ENCODE results near the gene RSPRY1. TPM values are rescaled to one million over a fixed set of nuclear protein-coding genes. Genes with fewer than 3 reads are reported as not detected.
"Not testable (repeated sequence)": the region's sequence is repeated elsewhere in the genome, so short reads cannot be mapped to it uniquely, and the experiment has no call there.

RSPRY1 gene
- total RNA-seq, 2 donors from 2014 or later, result 36.4 to 43.6 TPM

- ATAC-seq (no peak), DNase-seq (ENCODE audit: low spot score) (no peak)
- no peaks in the 10 kb centered on the region for H3K9me3 Mint-ChIP-seq
- no peak overlapping the region for H3K27ac Mint-ChIP-seq
- peaks cover 0 to 2% of the 10 kb centered on the region in 2 donors for H3K4me1 Mint-ChIP-seq (ENCODE audit: low read depth in 2 of 2)
- no peaks in the 10 kb centered on the region for H3K36me3 Mint-ChIP-seq
- H3K4me3 Mint-ChIP-seq, result no peak overlapping the region
- H3K27me3 Mint-ChIP-seq, result no peaks in the 10 kb centered on the region
These were observed 79.9 kb downstream of the RSPRY1 start for GRCh38 chr16:57265850-57266530.

GRCh38 chr16:57266531-57267260, 80.6 kb downstream of the RSPRY1 start:
- peaks cover 0 to 2% of the 10 kb centered on the region in 2 donors for H3K4me1 Mint-ChIP-seq (ENCODE audit: low read depth in 2 of 2)
- H3K27me3 Mint-ChIP-seq, result no peaks in the 10 kb centered on the region
- no peak overlapping the region for H3K27ac Mint-ChIP-seq
- no peak for ATAC-seq
- no peak for DNase-seq (ENCODE audit: low spot score)
- no peaks in the 10 kb centered on the region for H3K9me3 Mint-ChIP-seq
- no peak overlapping the region for H3K4me3 Mint-ChIP-seq
- no peaks in the 10 kb centered on the region for H3K36me3 Mint-ChIP-seq

GRCh38 chr16:57267343-57267742, 81.2 kb downstream of the RSPRY1 start:
- not testable (repeated sequence) for H3K4me1 Mint-ChIP-seq (ENCODE audit: low read depth in 2 of 2); ATAC-seq; H3K4me3 Mint-ChIP-seq; H3K27me3 Mint-ChIP-seq; H3K9me3 Mint-ChIP-seq; H3K36me3 Mint-ChIP-seq; H3K27ac Mint-ChIP-seq
- peak; percentile 13 for DNase-seq (ENCODE audit: low spot score)

GRCh38 chr16:57268804-57269800, 83.0 kb downstream of the RSPRY1 start:
- Mint-ChIP-seq H3K27ac (no peak overlapping the region), H3K9me3 (no peaks in the 10 kb centered on the region)
- ATAC-seq, result peak in 1 of 2 donors; percentile 21

GRCh38 chr16:57270221-57271062, 84.3 kb downstream of the RSPRY1 start:
- Mint-ChIP-seq H3K4me3 (no peak overlapping the region), H3K36me3 (no peaks in the 10 kb centered on the region), H3K9me3 (no peaks in the 10 kb centered on the region), H3K4me1 (ENCODE audit: low read depth in 2 of 2) (no peaks in the 10 kb centered on the region), H3K27ac (no peak overlapping the region), H3K27me3 (no peaks in the 10 kb centered on the region)
- DNase-seq (ENCODE audit: low spot score), result no peak
- ATAC-seq, result no peak

More at GRCh38 chr16:57268804-57269800, 83.0 kb downstream of the RSPRY1 start:
- Mint-ChIP-seq H3K27me3 (no peaks in the 10 kb centered on the region), H3K4me3 (no peak overlapping the region), H3K36me3 (no peaks in the 10 kb centered on the region), H3K4me1 (ENCODE audit: low read depth in 2 of 2) (no peaks in the 10 kb centered on the region)
- DNase-seq (ENCODE audit: low spot score), result no peak

- no peaks in the 10 kb centered on the region for H3K36me3 Mint-ChIP-seq
- H3K4me1 Mint-ChIP-seq (ENCODE audit: low read depth in 2 of 2), result no peaks in the 10 kb centered on the region
- no peaks in the 10 kb centered on the region for H3K9me3 Mint-ChIP-seq
- ATAC-seq (no peak), DNase-seq (ENCODE audit: low spot score) (no peak)
- no peaks in the 10 kb centered on the region for H3K27me3 Mint-ChIP-seq
- H3K4me3 Mint-ChIP-seq, result no peak overlapping the region
- no peak overlapping the region for H3K27ac Mint-ChIP-seq
These were observed 84.9 kb downstream of the RSPRY1 start for GRCh38 chr16:57271063-57271345.

- H3K4me1 Mint-ChIP-seq (ENCODE audit: low read depth in 2 of 2), result peaks cover 6 to 7% of the 10 kb centered on the region in 2 donors
- DNase-seq (ENCODE audit: low spot score) (no peak), ATAC-seq (no peak)
- H3K9me3 Mint-ChIP-seq, result no peaks in the 10 kb centered on the region
- no peak overlapping the region for H3K4me3 Mint-ChIP-seq
- H3K27me3 Mint-ChIP-seq, result no peaks in the 10 kb centered on the region
- peak overlapping the region in 1 of 2 donors; percentile 54 for H3K27ac Mint-ChIP-seq
- no peaks in the 10 kb centered on the region for H3K36me3 Mint-ChIP-seq
These were observed 85.9 kb downstream of the RSPRY1 start for GRCh38 chr16:57271867-57272495.

- DNase-seq (ENCODE audit: low spot score) (no peak), ATAC-seq (no peak)
- H3K36me3 Mint-ChIP-seq, result no peaks in the 10 kb centered on the region
- no peaks in the 10 kb centered on the region for H3K9me3 Mint-ChIP-seq
- no peaks in the 10 kb centered on the region for H3K27me3 Mint-ChIP-seq
- H3K4me3 Mint-ChIP-seq, result no peak overlapping the region
- peaks cover 9 to 14% of the 10 kb centered on the region in 2 donors for H3K4me1 Mint-ChIP-seq (ENCODE audit: low read depth in 2 of 2)
- H3K27ac Mint-ChIP-seq, result no peak overlapping the region
These were observed 87.2 kb downstream of the RSPRY1 start for GRCh38 chr16:57273359-57273758.

- Mint-ChIP-seq H3K4me1 (ENCODE audit: low read depth in 2 of 2) (peaks cover 9 to 14% of the 10 kb centered on the region in 2 donors), H3K9me3 (no peaks in the 10 kb centered on the region), H3K36me3 (no peaks in the 10 kb centered on the region), H3K4me3 (no peak overlapping the region), H3K27me3 (no peaks in the 10 kb centered on the region), H3K27ac (no peak overlapping the region)
- ATAC-seq (no peak), DNase-seq (ENCODE audit: low spot score) (no peak)
These were observed 87.7 kb downstream of the RSPRY1 start for GRCh38 chr16:57273826-57274225.

GRCh38 chr16:57275946-57276345, 89.8 kb downstream of the RSPRY1 start:
- Mint-ChIP-seq H3K27me3 (peaks cover 5 to 10% of the 10 kb centered on the region in 2 donors), H3K4me1 (ENCODE audit: low read depth in 2 of 2) (peaks cover 9 to 14% of the 10 kb centered on the region in 2 donors)
- not testable (repeated sequence) for H3K4me3 Mint-ChIP-seq; ATAC-seq; DNase-seq (ENCODE audit: low spot score); H3K36me3 Mint-ChIP-seq; H3K9me3 Mint-ChIP-seq; H3K27ac Mint-ChIP-seq

GRCh38 chr16:57276596-57276995, 90.5 kb downstream of the RSPRY1 start:
- DNase-seq (ENCODE audit: low spot score) (no peak), ATAC-seq (no peak)
- no peaks in the 10 kb centered on the region for H3K36me3 Mint-ChIP-seq
- H3K4me3 Mint-ChIP-seq, result no peak overlapping the region
- no peak overlapping the region for H3K27ac Mint-ChIP-seq
- H3K4me1 Mint-ChIP-seq (ENCODE audit: low read depth in 2 of 2), result peaks cover 9 to 14% of the 10 kb centered on the region in 2 donors
- H3K27me3 Mint-ChIP-seq, result peaks cover 7 to 12% of the 10 kb centered on the region in 2 donors
- H3K9me3 Mint-ChIP-seq, result no peaks in the 10 kb centered on the region

GRCh38 chr16:57277586-57277985, 91.5 kb downstream of the RSPRY1 start:
- no peaks in the 10 kb centered on the region for H3K9me3 Mint-ChIP-seq
- H3K27me3 Mint-ChIP-seq, result peaks cover 11 to 21% of the 10 kb centered on the region in 2 donors
- H3K4me3 Mint-ChIP-seq, result no peak overlapping the region
- peak overlapping the region in 1 of 2 donors; percentile 43 for H3K27ac Mint-ChIP-seq
- H3K36me3 Mint-ChIP-seq, result no peaks in the 10 kb centered on the region
- ATAC-seq, result peak; percentile 72 to 77
- no peak for DNase-seq (ENCODE audit: low spot score)
- H3K4me1 Mint-ChIP-seq (ENCODE audit: low read depth in 2 of 2), result peaks cover 9 to 14% of the 10 kb centered on the region in 2 donors

- DNase-seq (ENCODE audit: low spot score) (no peak), ATAC-seq (no peak)
- Mint-ChIP-seq H3K4me3 (no peak overlapping the region), H3K27ac (no peak overlapping the region), H3K4me1 (ENCODE audit: low read depth in 2 of 2) (peaks cover 9 to 14% of the 10 kb centered on the region in 2 donors), H3K36me3 (no peaks in the 10 kb centered on the region), H3K27me3 (peaks cover 20 to 29% of the 10 kb centered on the region in 2 donors), H3K9me3 (no peaks in the 10 kb centered on the region)
These were observed 92.4 kb downstream of the RSPRY1 start for GRCh38 chr16:57278494-57278893.
